ENCODE measurements around the gene PPP3CA. TPM values are rescaled to one million over a fixed set of nuclear protein-coding genes. Genes with fewer than 3 reads are reported as not detected.

Gene PPP3CA
- total and polyA plus RNA-seq, 2 donors (not counting 1 experiment from before 2014, with no cell fraction given), result 66.4 to 79.3 TPM

GRCh38 chr4:101208171-101208570, 139.2 kb downstream of the PPP3CA start:
- H4K20me1 ChIP-seq (ENCODE audit: control insufficient read depth, extremely low read depth, insufficient read depth, low read length), result no peaks in the 10 kb centered on the region
- no peak for DNase-seq (ENCODE audit: low read depth in 2 of 2)
- H3K4me2 ChIP-seq (ENCODE audit: extremely low read depth, insufficient read depth, low read length), result no peak overlapping the region

GRCh38 chr4:101205916-101206315, 141.4 kb downstream of the PPP3CA start:
- Histone ChIP-seq H3K9me3 (ENCODE audit: control insufficient read depth, insufficient read depth, low read depth, low read length) (no peaks in the 10 kb centered on the region), H3K27ac (ENCODE audit: insufficient read depth, low read length) (no peak overlapping the region), H4K20me1 (ENCODE audit: control insufficient read depth, extremely low read depth, insufficient read depth, low read length) (no peaks in the 10 kb centered on the region), H3K36me3 (ENCODE audit: control insufficient read depth, insufficient read depth, low read length) (no peaks in the 10 kb centered on the region), H3K4me1 (ENCODE audit: control insufficient read depth, extremely low read depth, insufficient read depth, low read length) (peaks cover 3% of the 10 kb centered on the region), H2AFZ (ENCODE audit: low read length) (no peak overlapping the region), H3K4me2 (ENCODE audit: extremely low read depth, insufficient read depth, low read length) (no peak overlapping the region), H3K4me3 (replicated peaks in 1 of 4; ENCODE audit: control extremely low read depth in 1 of 4, insufficient read depth in 1 of 4, low read depth in 3 of 4, low read length in 4 of 4) (no peak overlapping the region), H3K79me2 (ENCODE audit: control insufficient read depth, insufficient read depth, low read length) (peaks cover 19% of the 10 kb centered on the region), H3K9ac (ENCODE audit: insufficient read depth, low read length) (no peak overlapping the region), H3K27me3 (ENCODE audit: control insufficient read depth, insufficient read depth, low read length) (no peaks in the 10 kb centered on the region)
- peak; percentile 36 to 85 for DNase-seq (ENCODE audit: low read depth in 2 of 2)
- TF ChIP-seq CTCF (conservative IDR thresholded peaks at IDR 0.05 in 1 of 2, IDR thresholded peaks at IDR 0.05 in 1 of 2; ENCODE audit: low read depth in 1 of 2, low read length in 2 of 2), result no peak
- no peak for TF ChIP-seq EZH2 (IDR thresholded peaks at IDR 0.05; ENCODE audit: low read length, missing control alignments)

More at GRCh38 chr4:101208171-101208570, 139.2 kb downstream of the PPP3CA start:
- Histone ChIP-seq H3K4me1 (ENCODE audit: control insufficient read depth, extremely low read depth, insufficient read depth, low read length) (no peaks in the 10 kb centered on the region), H3K4me3 (replicated peaks in 1 of 4; ENCODE audit: control extremely low read depth in 1 of 4, insufficient read depth in 1 of 4, low read depth in 3 of 4, low read length in 4 of 4) (no peak overlapping the region), H3K36me3 (ENCODE audit: control insufficient read depth, insufficient read depth, low read length) (no peaks in the 10 kb centered on the region), H3K79me2 (ENCODE audit: control insufficient read depth, insufficient read depth, low read length) (peaks cover 18% of the 10 kb centered on the region), H3K27ac (ENCODE audit: insufficient read depth, low read length) (no peak overlapping the region), H3K9ac (ENCODE audit: insufficient read depth, low read length) (no peak overlapping the region), H3K9me3 (ENCODE audit: control insufficient read depth, insufficient read depth, low read depth, low read length) (no peaks in the 10 kb centered on the region), H3K27me3 (ENCODE audit: control insufficient read depth, insufficient read depth, low read length) (no peaks in the 10 kb centered on the region), H2AFZ (ENCODE audit: low read length) (no peak overlapping the region)
- TF ChIP-seq CTCF (conservative IDR thresholded peaks at IDR 0.05 in 1 of 2, IDR thresholded peaks at IDR 0.05 in 1 of 2; ENCODE audit: low read depth in 1 of 2, low read length in 2 of 2) (no peak), EZH2 (IDR thresholded peaks at IDR 0.05; ENCODE audit: low read length, missing control alignments) (no peak)

GRCh38 chr4:101201421-101201820, 145.9 kb downstream of the PPP3CA start:
- H4K20me1 ChIP-seq (ENCODE audit: control insufficient read depth, extremely low read depth, insufficient read depth, low read length), result no peaks in the 10 kb centered on the region
- H3K9ac ChIP-seq (ENCODE audit: insufficient read depth, low read length), result no peak overlapping the region
- no peak overlapping the region for H3K4me2 ChIP-seq (ENCODE audit: extremely low read depth, insufficient read depth, low read length)
- DNase-seq (ENCODE audit: low read depth in 2 of 2), result peak in 1 of 2 donors; percentile 36
- no peak overlapping the region for H3K4me3 ChIP-seq (replicated peaks in 1 of 4; ENCODE audit: control extremely low read depth in 1 of 4, insufficient read depth in 1 of 4, low read depth in 3 of 4, low read length in 4 of 4)
- no peaks in the 10 kb centered on the region for H3K9me3 ChIP-seq (ENCODE audit: control insufficient read depth, insufficient read depth, low read depth, low read length)
- no peaks in the 10 kb centered on the region for H3K27me3 ChIP-seq (ENCODE audit: control insufficient read depth, insufficient read depth, low read length)
- no peak overlapping the region for H2AFZ ChIP-seq (ENCODE audit: low read length)
- no peak overlapping the region for H3K27ac ChIP-seq (ENCODE audit: insufficient read depth, low read length)
- peaks cover 23% of the 10 kb centered on the region for H3K79me2 ChIP-seq (ENCODE audit: control insufficient read depth, insufficient read depth, low read length)
- peaks cover 16% of the 10 kb centered on the region for H3K4me1 ChIP-seq (ENCODE audit: control insufficient read depth, extremely low read depth, insufficient read depth, low read length)
- TF ChIP-seq CTCF (conservative IDR thresholded peaks at IDR 0.05 in 1 of 2, IDR thresholded peaks at IDR 0.05 in 1 of 2; ENCODE audit: low read depth in 1 of 2, low read length in 2 of 2) (no peak), EZH2 (IDR thresholded peaks at IDR 0.05; ENCODE audit: low read length, missing control alignments) (no peak)
- H3K36me3 ChIP-seq (ENCODE audit: control insufficient read depth, insufficient read depth, low read length), result no peaks in the 10 kb centered on the region
